ENCODE data around the gene RDH12.

RDH12 gene

GRCh38 chr14:67748312-67748711 is 46.6 kb downstream of the RDH12 start:
- no peak for DNase-seq (ENCODE audit: low read depth)
- TF ChIP-seq CTCF (IDR thresholded peaks at IDR 0.05; ENCODE audit: insufficient read depth, low read depth, low read length, missing control alignments), result no peak
- H3K4me3 ChIP-seq (ENCODE audit: low read length), result no peak overlapping the region

GRCh38 chr14:67749341-67750084 is 47.8 kb downstream of the RDH12 start:
- no peak for TF ChIP-seq CTCF (IDR thresholded peaks at IDR 0.05; ENCODE audit: insufficient read depth, low read depth, low read length, missing control alignments)
- H3K4me3 ChIP-seq (ENCODE audit: low read length), result no peak overlapping the region
- no peak for DNase-seq (ENCODE audit: low read depth)

- TF ChIP-seq CTCF (IDR thresholded peaks at IDR 0.05; ENCODE audit: insufficient read depth, low read depth, low read length, missing control alignments), result no peak
- H3K4me3 ChIP-seq (ENCODE audit: low read length), result no peak overlapping the region
- no peak for DNase-seq (ENCODE audit: low read depth)
These were observed 54.8 kb downstream of the RDH12 start for GRCh38 chr14:67756496-67756895.

GRCh38 chr14:67757175-67757574 is 55.5 kb downstream of the RDH12 start:
- no peak for DNase-seq (ENCODE audit: low read depth)
- TF ChIP-seq CTCF (IDR thresholded peaks at IDR 0.05; ENCODE audit: insufficient read depth, low read depth, low read length, missing control alignments), result no peak
- H3K4me3 ChIP-seq (ENCODE audit: low read length), result no peak overlapping the region

GRCh38 chr14:67759916-67760315 is 58.2 kb downstream of the RDH12 start:
- H3K4me3 ChIP-seq (ENCODE audit: low read length), result no peak overlapping the region
- DNase-seq (ENCODE audit: low read depth), result no peak
- no peak for TF ChIP-seq CTCF (IDR thresholded peaks at IDR 0.05; ENCODE audit: insufficient read depth, low read depth, low read length, missing control alignments)

GRCh38 chr14:67762051-67762450 is 60.4 kb downstream of the RDH12 start:
- no peak overlapping the region for H3K4me3 ChIP-seq (ENCODE audit: low read length)
- TF ChIP-seq CTCF (IDR thresholded peaks at IDR 0.05; ENCODE audit: insufficient read depth, low read depth, low read length, missing control alignments), result no peak
- DNase-seq (ENCODE audit: low read depth), result no peak
